Spleen (tissue), 11 donors: ENCODE measurements around the gene PLA2G2F. TPM values are rescaled to one million over a fixed set of nuclear protein-coding genes. Genes with fewer than 3 reads are reported as not detected.

Source experiments
- DNase-seq: peaks from one replicate; pipeline ENCODE4 v3.0.0-alpha.2; 2020
- H3K27ac ChIP-seq, 8 donors: fragments of 200-600 bp; sonication (generic) in 7 of 8; 1 replicate in 4 of 8; 2 replicates in 4 of 8; pipeline versions ENCODE4 v1.5.0 to v1.8.0; 2016 to 2021; ENCODE audit warnings: inconsistent platforms in 4 of 8, mild to moderate bottlenecking in 4 of 8, moderate library complexity in 1 of 8
- H3K27me3 ChIP-seq, 7 donors: fragments of 200-600 bp; sonication (generic) in 6 of 7; replicated peaks in 1 of 7; 1 replicate in 4 of 7; 2 replicates in 3 of 7; pipeline versions ENCODE4 v1.5.0 to v1.8.0; 2016 to 2021; ENCODE audit warnings: inconsistent platforms in 3 of 7, mild to moderate bottlenecking in 1 of 7
- H3K36me3 ChIP-seq, 6 donors: fragments of 200-600 bp; sonication (generic) in 5 of 6; 1 replicate in 4 of 6; 2 replicates in 2 of 6; pipeline versions ENCODE4 v1.5.0 to v1.8.0; 2016 to 2021; ENCODE audit warnings: inconsistent platforms in 2 of 6
- H3K4me1 ChIP-seq, 6 donors: fragments of 200-600 bp; sonication (generic) in 5 of 6; 1 replicate in 3 of 6; 2 replicates in 3 of 6; pipeline versions ENCODE4 v1.5.0 to v1.8.0; 2016 to 2021; ENCODE audit warnings: inconsistent platforms in 3 of 6
- H3K4me3 ChIP-seq, 8 donors: fragments of 200-600 bp; sonication (generic) in 7 of 8; 1 replicate in 4 of 8; 2 replicates in 4 of 8; pipeline versions ENCODE4 v1.5.0 to v1.8.0; 2016 to 2021; ENCODE audit warnings: inconsistent platforms in 4 of 8, mild to moderate bottlenecking in 4 of 8, moderate library complexity in 2 of 8
- H3K9me3 ChIP-seq, 8 donors: fragments of 200-600 bp; sonication (generic) in 7 of 8; 1 replicate in 4 of 8; 2 replicates in 4 of 8; pipeline versions ENCODE4 v1.5.0 to v1.8.0; 2016 to 2021; ENCODE audit warnings: inconsistent platforms in 4 of 8
- CTCF ChIP-seq, 11 experiments: fragments of 200-600 bp in 7 of 11; fragments of 450-650 bp in 4 of 11; sonication (generic) in 4 of 11; IDR thresholded peaks in 8 of 11; conservative IDR thresholded peaks in 3 of 11; 1 replicate in 7 of 11; 2 replicates in 4 of 11; pipeline versions ENCODE4 v1.4.0 to v1.8.0; 2016 to 2021; ENCODE audit warnings: antibody characterized with exemption in 11 of 11, inconsistent platforms in 4 of 11, mild to moderate bottlenecking in 1 of 11
- POLR2A ChIP-seq, 3 donors: fragments of 450-650 bp; IDR thresholded peaks; one replicate each; pipeline ENCODE4 v1.5.1; 2017; ENCODE audit warnings: antibody characterized with exemption in 3 of 3, mild to moderate bottlenecking in 1 of 3
- POLR2AphosphoS5 ChIP-seq, 3 donors: sonication (generic); formaldehyde crosslinking; IDR thresholded peaks; one replicate each; pipeline ENCODE4 v1.5.1; 2017; ENCODE audit warnings: antibody characterized with exemption in 3 of 3
- WGBS, 5 donors: extraction: QIAGEN DNeasy Blood & Tissue Kit in 3 of 5; methylation state at CpG; one replicate each; pipeline versions ENCODE4 v1.1.5 to v1.1.7; 2013 to 2018; 5-methylcytosine and 5-hydroxymethylcytosine counted together
- intact Hi-C: fragments of 100-400 bp; cut with DNase I; formaldehyde crosslinking; loops from one replicate; pipeline ENCODE4 v1.15.0; 2023; ENCODE audit warnings: low total_unique reads
- polyA plus RNA-seq, 3 donors: library from polyadenylated mRNA; stranded (reverse); fragments of 200-250 nt; gene quantifications; one replicate each; pipeline ENCODE4 v1.2.1, GENCODE V29; 2013
- total RNA-seq, 7 donors: library from RNA; depleted of rRNA in 3 of 7; stranded (reverse); fragments of >200 nt in 3 of 7; fragmentation: NEBNext Ultra II Directional in 4 of 7; extraction: Animal tissue kit (Norgen Biotek cat#: 25700) in 4 of 7; gene quantifications; one replicate each; pipeline versions ENCODE4 v1.1.0 to v1.2.1, GENCODE V29; 2016 to 2021
- donor health status: healthy with polysubstance abuse.
- donor health status: DM: no; HTN: no; CAD: no; lungs with moderate emphysema.
- donor health status: DM: no; HTN: no; CAD: no.
- donor health status: Bipolar disorder and iron deficiency.
- donor health status: healthy.
- donor health status: DM: no; HTN: no; CAD: no.
- donor health status: DM: yes; HTN: yes; CAD: no.

PLA2G2F gene
- total and polyA plus RNA-seq, 10 donors: not detected

- 56 to 73% (median 62%) methylated on average over 3 of the region's 3 CpGs for WGBS, 5 donors
- Histone ChIP-seq H3K27ac (no peak overlapping the region), H3K36me3 (no peaks in the 10 kb centered on the region), H3K27me3 (peaks cover 0 to 5% (median 0%) of the 10 kb centered on the region in 7 donors), H3K4me1 (peaks cover 0 to 9% (median 3%) of the 10 kb centered on the region in 6 donors), H3K4me3 (no peak overlapping the region), H3K9me3 (no peaks in the 10 kb centered on the region)
- TF ChIP-seq CTCF (IDR thresholded peaks at IDR 0.05 in 8 of 11, conservative IDR thresholded peaks at IDR 0.05 in 3 of 11) (no peak), POLR2AphosphoS5 (IDR thresholded peaks at IDR 0.05) (no peak), POLR2A (IDR thresholded peaks at IDR 0.05) (no peak)
- no peak for DNase-seq
- intact Hi-C loops: no loop called here
Observed at GRCh38 chr1:20099533-20099932, 39.6 kb upstream of the PLA2G2F start.

DNA sequence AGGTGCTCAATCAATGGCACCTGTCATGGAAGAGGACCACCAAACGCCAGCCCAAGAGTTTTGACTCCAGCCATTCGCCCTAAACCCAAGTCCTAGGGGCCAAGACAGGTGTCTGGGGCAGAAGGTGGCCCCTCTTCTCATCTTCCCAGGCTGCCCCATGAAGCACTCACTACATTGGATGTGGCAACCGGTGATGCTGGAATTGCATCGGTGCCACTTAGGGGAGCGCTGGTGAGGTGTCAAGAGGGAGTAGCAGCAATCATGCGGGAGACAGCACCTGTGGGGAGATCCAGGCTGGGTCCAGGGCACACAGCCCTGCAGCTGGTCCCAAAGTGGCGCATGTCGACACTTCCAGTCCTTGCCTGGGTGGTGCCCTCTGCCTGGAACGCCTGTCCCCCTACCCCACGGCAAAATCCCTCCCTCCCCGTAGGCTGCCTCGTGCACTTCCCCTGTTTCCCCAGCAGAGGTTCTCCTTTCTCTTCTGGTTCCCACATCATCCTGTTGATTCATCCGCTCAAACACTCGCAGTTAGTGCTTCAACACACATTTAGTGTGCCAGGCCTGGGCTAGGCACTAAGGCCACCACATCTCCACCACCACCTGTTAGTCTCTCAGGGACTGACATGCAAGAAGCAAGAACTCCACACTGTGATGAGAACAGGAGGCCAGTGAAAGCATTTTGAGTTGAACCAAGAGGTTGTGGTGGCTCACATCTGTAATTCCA lies 38.3 kb upstream of the PLA2G2F start:
- H3K27me3 ChIP-seq: peaks cover 0 to 5% (median 0%) of the 10 kb centered on the region in 7 donors
- peaks cover 0 to 9% (median 3%) of the 10 kb centered on the region in 6 donors for H3K4me1 ChIP-seq
- DNase-seq: no peak
- no peaks in the 10 kb centered on the region for H3K36me3 ChIP-seq
- TF ChIP-seq POLR2AphosphoS5 (IDR thresholded peaks at IDR 0.05) (no peak), CTCF (IDR thresholded peaks at IDR 0.05 in 8 of 11, conservative IDR thresholded peaks at IDR 0.05 in 3 of 11) (peak; percentile 53 to 95 (median 85))
- H3K4me3 ChIP-seq: no peak overlapping the region
- no peaks in the 10 kb centered on the region for H3K9me3 ChIP-seq
- 34 to 48% (median 42%) methylated on average over 13 to 14 of the region's 14 CpGs for WGBS, 5 donors
- H3K27ac ChIP-seq: no peak overlapping the region
- intact Hi-C loops: loop anchor here (5.0 kb wide), 2 partner anchors 52 to 92 kb away; no protein-coding TSS in a partner anchor

GRCh38 chr1:20102875-20103274 lies 36.2 kb upstream of the PLA2G2F start:
- no peak for DNase-seq

More at GRCh38 chr1:20102875-20103274, 36.2 kb upstream of the PLA2G2F start:
- H3K4me1 ChIP-seq: peaks cover 0 to 9% (median 3%) of the 10 kb centered on the region in 6 donors
- H3K9me3 ChIP-seq: no peaks in the 10 kb centered on the region
- H3K27me3 ChIP-seq: peaks cover 0 to 5% (median 0%) of the 10 kb centered on the region in 7 donors
- 66 to 81% (median 74%) methylated on average over 1 of the region's 1 CpG for WGBS, 5 donors
- no peak overlapping the region for H3K4me3 ChIP-seq
- TF ChIP-seq POLR2AphosphoS5 (IDR thresholded peaks at IDR 0.05) (no peak), POLR2A (IDR thresholded peaks at IDR 0.05) (no peak), CTCF (IDR thresholded peaks at IDR 0.05 in 8 of 11, conservative IDR thresholded peaks at IDR 0.05 in 3 of 11) (no peak)
- intact Hi-C loops: loop anchor here (5.0 kb wide), 2 partner anchors 49 to 89 kb away; no protein-coding TSS in a partner anchor
- no peaks in the 10 kb centered on the region for H3K36me3 ChIP-seq
- no peak overlapping the region for H3K27ac ChIP-seq
